GM20431 (cell line): ENCODE data around the gene CDH22.

Experiments
- in situ Hi-C: fragments of 300-500 bp; cut with MseI, MboI; formaldehyde crosslinking; loops from one replicate; pipeline ENCODE4 v1.15.0; 2020; ENCODE audit warnings: low sequenced_read_pairs; ENCODE audit not compliant: unreplicated experiment

The CDH22 gene

DNA sequence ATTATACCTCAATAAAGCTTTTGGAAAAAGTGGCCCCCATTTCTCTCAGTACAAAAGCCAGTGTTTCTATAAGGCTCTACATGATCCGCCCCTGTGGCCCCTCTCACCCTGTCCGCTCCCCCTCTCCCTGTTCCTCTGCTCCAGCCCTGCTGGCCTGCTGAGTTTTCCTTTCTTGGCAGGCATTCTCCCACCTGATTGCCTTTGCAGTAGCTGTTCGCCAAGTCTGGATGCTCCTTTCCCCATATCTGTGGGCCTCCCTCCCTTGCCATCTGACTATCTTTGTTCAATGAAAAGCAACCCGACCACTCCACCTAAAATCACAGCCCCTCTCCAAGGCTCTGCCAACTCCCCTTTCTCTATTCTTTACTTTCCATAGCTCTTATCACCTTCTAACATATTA lies 33.2 kb downstream of the CDH22 start:
- in situ Hi-C loops = no loop called here

DNA sequence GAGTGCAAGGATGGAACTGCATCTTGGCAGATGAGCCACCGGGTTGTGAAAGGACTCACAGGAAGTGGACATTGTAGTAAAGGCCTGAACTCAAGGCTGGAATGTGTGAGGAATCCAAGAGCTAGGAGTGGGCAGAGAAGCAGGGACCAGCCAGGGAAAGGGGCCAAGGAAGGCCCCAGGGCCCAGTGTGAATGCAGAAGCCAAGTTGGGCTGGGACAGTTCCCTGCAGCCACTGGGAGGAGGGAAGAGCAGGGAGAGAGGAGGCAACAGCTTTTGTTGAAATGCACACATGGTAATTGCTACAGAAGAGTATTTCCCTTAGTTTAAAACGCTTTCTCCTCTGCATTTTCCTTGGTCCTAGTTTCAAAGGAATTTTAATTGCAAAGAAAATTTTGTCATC lies 34.6 kb downstream of the CDH22 start:
- in situ Hi-C loops = no loop called here

DNA sequence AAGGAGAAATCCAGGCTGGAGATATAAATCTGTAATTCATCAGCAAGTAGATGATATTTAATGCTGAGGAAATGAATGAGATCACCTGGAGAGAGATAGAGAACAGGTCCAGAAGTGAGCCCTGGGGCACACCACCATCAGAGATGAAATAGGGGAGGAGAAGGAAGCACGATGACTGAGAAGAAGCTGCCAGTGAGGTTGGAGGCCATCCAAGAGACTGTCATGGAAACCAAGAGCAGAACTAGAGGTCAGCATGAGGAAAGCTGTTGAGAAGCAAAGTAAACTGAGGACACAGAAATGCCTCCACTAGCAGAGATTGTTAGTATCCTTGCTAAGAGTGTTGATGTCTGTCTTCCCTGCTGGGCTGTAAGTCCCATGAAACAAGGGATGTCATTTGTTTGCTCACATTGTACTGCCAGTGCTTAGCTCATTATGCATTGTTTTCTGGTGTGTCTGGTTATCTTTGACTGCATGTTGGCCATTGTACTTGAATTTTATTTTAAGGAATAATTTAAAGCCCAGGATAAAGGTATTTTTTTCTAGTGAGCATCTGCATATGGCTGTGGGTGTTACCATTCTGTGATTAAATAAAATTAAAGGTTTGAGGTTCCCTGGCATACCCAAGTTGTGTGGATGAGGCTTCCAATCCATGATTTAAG lies 35.8 kb downstream of the CDH22 start:
- in situ Hi-C loops = no loop called here

DNA sequence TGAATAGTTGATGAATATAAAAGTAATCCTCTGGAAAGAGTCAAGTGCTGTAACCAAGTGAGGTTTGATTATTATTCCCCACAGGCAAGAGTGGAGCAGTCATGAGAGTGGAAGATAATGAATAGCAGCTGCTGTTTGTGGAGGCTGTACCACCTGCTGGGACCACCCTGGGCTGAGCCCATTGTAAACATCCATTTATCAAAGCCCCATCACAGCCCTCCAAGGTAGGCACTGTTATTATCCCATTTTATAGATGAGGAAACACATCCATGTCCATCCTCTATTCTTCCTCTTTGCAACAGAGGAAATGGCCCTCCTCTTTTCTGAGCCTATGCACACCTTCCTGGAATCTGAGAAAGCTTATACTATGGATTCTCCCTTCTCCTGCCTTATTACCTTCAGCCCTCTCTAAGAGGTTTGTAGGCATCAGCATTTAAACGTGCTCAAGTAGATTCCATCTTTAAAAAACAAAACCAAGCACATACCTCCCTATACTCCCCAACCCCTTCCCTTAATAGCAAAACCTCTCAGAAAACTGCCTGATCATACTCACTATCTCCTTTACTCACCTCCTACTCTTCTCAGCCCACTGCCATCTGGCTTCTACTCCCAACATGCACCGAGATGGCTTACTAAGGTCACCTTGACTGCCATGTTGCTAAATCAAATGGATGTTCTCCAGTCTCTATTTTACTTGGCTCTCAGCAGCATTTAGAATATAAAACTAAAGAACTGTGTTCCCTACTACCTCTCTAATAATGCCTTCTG lies 37.1 kb downstream of the CDH22 start:
- in situ Hi-C loops = no loop called here

- in situ Hi-C loops = no loop called here
These were observed 38.9 kb downstream of the CDH22 start for GRCh38 chr20:46269372-46269771.

- in situ Hi-C loops = no loop called here
These were observed 39.6 kb downstream of the CDH22 start for GRCh38 chr20:46268662-46269061.

DNA sequence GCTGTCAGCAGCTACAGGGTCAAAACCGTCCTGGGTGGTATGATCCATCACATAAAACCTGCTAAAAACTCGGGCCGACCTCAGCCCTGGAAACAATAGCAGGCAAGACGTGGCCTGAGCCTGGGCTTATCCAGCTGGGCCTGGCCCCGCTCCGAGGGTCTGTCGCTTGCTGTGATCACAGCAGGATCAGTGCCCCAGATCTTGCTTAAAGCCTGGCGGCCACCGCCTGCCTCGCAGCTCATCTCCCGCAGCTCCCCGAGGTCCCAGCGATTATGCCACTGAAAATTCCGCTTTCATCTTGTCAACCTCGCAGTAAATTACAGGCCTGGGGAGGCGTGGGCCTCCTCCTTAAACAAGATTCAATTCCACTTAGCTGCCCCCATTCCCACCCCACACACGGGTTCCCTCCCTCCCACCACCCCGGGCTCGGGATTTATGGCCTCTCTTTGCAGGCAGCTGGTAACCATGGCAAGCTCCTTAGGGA lies 40.1 kb downstream of the CDH22 start:
- in situ Hi-C loops = no loop called here

DNA sequence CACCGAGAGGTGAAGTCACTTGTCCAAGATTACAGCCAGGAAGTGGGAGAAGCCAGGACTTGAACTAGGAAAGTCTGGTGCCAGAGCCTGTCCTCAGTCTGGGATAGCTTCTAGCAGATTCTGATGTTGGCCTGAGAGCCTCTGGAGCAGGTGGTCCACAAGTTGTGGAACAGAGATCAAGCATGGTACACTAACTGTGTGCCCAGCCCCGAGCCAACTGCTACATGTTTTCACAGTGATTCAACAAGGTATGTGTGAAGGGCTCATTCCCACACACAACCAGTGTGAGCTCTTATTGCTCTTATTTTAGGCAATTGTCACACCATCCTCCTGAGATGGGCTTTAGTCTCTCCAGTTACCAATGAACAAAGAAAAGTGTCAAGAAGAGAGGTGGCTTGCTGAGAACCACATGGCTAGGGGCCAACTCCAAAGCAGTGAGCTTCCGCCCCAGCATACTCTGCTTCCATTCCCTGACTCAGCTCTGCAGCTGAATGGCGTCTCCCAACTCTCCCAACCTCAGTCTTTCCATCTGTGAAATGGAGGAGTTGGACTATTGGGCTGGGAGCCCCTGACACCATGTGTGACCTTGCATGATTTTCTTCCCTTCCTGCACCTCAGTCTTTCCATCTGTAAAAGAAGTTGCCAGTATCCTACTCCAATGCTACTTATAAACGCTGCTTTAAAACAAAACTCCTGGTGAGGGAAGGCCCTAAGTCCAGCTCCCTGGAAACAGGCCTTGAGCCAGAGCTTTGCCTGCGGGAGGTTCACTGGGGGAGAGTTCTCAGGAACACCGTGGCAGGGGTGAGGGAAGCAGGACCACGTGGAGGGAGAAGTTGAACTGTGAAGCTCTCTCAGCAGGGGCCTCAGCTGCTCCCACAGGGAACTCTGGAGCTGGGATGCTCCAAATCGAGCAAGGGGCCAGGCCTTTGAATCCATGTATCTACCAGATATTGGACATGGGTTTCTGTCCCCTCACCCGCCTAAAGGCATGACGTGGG lies 40.9 kb downstream of the CDH22 start:
- in situ Hi-C loops = no loop called here

DNA sequence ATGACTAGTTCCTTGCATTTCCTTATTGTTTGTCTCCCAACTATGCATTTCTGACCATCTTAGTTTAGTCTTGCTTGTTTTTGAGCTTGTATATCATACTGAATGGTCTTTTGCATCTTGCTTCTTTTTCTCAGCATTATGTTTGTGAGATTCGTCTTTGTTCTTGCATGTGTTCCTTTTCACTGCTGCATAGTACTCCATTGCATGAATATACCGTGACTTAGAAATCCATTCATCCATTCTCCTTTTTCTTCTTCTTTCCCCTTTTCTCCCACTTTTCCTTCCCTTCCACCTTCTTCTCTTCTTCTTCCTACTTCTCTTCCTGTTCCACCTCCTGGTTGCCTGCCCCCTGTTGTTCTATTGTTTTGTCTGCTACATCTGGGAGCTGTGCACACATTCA lies 42.8 kb downstream of the CDH22 start:
- in situ Hi-C loops = no loop called here

DNA sequence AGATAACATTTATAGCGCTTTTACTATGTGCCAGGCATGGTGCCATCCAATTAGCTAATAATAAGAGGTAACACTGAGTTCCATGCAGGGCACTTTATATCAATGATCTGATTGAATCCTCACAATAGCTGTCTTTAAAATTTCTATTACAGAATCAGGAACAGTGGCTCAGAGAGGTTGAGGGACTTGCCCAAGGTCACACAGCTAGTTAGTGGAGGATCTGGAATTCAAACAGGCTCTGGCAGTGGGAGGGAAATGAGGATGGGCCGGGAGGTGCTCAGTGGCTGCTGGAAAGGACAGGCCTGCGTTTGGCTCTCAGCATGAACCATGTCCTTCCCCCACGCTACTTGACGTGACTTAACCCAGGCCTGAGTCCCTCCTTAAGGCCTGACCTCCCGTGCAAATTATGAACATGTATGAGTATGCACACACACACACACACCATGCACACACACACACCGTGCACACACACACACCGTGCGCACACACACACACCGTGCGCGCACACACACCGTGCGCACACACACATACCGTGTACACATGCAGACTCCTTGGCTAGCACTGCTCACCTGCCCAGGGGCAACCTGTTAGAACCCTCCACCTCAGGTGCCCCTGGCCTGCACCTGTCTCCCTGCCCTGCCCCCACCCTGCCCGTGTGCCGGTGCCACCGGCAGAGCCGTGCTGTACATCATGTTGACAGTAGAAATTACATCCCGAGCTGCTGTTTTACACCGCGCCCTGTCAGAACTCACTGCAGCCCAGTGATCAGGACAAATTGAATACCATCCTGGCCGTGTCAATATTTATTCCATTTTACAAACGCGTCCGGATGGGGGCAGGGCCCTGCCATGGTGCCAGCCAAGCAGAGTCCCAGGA lies 43.7 kb downstream of the CDH22 start:
- in situ Hi-C loops = no loop called here

- in situ Hi-C loops = no loop called here
These were observed 46.6 kb downstream of the CDH22 start for GRCh38 chr20:46261456-46262253.

DNA sequence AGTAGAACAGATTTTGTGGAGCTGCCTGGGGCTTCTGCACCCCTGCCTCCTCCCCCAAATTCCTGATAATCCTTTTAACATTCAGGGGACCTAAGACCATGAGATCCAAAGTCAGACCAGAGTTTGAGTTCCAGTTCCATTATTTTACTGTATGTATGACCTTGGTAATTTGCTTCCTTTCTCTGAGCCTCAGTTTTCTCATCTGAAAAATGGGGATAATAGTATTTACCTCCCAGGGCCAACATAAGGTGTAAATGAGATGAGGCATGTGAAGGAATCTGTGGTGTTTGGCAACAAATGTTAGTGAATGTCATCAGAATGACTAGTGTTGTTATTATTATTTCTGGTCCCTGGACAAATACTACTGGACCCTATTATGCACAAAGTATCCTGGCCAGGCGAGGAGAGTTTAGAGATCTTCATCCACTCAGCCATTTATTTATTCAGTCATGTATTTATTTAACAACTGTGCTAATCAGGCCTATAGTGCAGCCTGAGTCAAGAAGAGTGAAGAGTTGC lies 47.3 kb downstream of the CDH22 start:
- in situ Hi-C loops = no loop called here

DNA sequence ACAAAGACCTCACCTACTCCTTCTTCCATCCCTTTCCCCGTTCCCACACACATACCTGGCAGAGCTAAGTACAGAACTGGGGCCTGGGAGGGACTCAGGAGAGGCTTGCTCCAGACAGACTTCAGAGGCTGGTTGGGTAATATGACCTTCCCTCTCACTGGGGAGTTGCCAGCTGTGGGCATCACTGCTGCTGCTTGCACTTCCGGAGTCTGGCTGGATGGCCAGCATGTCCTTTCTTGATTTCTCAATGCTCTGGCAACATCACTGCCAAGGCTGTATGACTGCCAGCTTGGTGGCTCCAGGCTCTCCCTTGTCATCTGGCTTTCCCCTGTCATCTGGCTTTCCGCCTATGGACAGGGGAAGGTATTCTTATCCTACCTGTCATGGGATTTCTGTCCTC lies 47.8 kb downstream of the CDH22 start:
- in situ Hi-C loops = no loop called here

DNA sequence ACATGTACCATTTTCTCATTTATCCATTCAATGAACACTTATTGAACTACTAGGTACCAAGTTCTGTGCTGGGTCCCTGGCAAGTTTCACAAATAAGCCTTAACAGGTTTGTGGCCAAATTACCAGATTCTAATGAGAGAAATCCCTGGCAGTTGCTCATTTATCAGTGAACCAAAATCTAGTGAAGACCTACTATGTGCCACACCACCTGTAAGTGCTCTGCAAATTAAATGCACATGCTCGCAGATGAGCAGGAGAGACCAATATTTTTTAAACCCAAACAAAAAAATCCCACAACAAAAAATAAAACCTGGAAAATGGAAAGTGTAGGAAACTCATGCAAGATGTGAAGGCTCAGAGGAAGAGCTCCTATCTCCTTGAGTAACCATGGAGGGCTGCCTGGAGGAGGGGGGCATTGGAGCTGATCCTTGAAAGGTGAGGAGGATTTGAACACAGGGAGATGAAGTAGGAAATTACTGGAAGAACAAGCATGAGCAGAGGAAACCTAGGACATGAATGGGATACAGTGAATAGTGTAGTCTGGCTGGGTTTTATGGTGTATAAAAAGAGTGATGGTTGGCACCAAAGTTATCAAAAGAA lies 48.9 kb downstream of the CDH22 start:
- in situ Hi-C loops = no loop called here

DNA sequence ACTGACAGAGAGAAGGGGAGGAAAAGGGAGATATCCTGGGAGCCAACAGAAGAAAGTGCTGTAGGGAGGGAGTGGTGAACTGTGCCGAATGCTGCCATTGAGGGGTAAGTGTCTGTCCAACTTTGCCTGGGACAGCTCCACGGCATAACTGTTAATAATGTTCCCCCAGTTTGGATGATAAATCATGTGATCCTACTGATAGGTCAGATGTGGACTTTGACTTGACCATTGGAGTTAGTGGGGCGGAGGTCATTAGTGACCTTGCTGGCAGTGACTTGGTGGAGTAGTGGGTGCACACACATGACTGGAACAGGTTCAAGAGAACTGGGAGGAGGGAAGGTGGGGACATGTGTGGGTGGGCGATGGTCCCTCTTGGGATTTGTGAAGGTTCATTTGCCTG lies 50.4 kb downstream of the CDH22 start:
- in situ Hi-C loops = no loop called here

DNA sequence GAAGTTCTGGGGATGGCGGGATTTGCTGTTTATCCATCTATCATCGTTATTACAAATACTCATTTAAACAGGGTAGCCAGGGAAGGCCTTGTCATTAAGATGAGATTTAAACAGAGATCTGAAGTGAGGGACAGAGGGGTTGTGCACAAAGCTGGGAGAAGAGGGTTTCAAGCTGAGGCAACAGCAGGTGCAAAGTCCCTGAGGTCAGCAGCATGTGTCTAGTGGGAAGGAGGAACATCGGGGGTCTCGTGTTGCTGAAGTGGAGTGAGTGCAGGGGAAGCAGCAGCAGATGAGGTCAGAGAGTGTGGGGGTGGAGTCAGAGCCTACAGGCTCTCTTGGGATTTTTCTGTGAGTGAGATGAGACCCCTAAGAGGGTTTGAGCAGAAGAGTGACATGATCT lies 52.0 kb downstream of the CDH22 start:
- in situ Hi-C loops = no loop called here

GRCh38 chr20:46255440-46256104 lies 52.7 kb downstream of the CDH22 start:
- in situ Hi-C loops = no loop called here

DNA sequence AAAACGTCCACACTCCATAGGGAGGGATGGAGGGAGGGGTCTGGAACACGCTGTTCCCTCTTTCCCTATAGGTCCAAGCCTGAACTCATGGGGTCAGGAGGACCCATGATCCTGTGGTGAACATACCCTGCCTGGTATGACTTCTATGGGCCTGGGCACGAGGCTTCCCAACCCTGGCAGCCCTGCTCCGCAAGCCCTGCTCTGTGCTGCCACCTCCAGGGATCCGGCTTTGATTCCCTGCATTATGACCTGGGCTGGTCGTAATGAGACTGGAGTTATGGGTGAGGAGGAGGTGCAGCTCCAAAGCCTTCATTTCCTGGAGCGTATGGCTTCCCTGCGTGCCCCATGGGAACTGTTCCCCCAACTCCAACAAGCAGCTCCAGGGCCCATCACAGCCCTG lies 54.9 kb downstream of the CDH22 start:
- in situ Hi-C loops = no loop called here
